HG02970 (cell line): ENCODE measurements around the gene UBE2H.
"Not testable (repeated sequence)": the region's sequence is repeated elsewhere in the genome, so short reads cannot be mapped to it uniquely, and the experiment has no call there.

Source experiments
- ATAC-seq: cut with Tn5 transposase; IDR thresholded peaks from one replicate; pipeline ENCODE4 v1.9.1; 2021; ENCODE audit warnings: mild to moderate bottlenecking, moderate library complexity, moderate number of reproducible peaks; ENCODE audit not compliant: unreplicated experiment, low FRiP score

The UBE2H gene

DNA sequence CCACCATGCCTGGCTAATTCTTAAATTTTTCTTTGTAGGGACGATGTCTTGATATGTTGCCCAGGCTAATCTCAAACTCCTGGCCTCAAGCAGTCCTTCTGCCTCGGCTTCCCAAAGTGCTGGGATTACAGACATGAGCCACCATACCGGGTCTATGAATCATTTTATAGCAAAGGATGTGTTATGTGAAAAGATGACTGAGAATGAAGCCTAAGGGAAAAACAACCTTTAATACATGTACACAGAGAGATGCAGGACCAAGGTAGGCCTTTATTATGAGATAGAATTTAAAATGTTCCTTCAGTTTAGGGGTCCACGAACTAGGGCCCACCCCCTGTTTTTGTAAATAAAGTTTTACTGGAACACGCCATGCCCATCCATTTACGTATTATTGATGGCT lies 41.0 kb downstream of the UBE2H start:
- no peak for ATAC-seq

DNA sequence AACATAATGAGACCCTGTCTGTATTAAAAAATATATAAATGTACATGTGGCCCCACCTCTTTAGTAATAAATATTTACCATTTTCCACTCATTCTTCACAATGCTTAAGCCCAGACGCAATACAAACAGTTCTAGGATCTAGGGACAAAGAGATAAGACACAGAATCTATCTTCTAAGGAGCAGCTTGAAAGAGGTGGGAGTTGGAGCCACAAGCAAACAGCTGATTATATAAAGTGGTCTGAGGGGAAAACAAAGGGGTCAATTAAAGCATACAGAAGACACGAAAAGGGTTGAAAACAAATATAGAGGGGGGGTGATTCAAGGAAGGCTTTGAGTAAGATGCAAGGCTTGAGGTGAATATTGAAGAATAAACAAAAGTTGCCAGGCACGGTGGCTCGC lies 43.1 kb downstream of the UBE2H start:
- no peak for ATAC-seq

DNA sequence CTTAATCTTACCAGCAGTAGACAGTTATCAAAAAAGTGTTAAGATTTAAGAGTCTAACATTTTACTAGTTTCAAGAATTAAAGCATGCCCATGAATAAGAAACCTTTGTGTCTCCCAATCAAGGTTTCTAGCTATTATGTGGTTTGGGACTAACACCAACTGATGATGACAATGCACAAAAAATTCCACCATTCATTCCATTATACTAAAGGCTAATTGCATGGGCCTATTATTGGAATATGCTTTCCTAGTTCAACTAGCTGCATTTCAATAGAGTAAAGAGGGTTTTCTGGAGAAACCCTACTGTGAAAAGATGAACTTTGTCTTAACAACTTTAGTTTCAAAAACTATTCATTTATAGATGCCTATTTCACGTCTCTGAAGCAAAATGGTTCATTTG lies 44.6 kb downstream of the UBE2H start:
- no peak for ATAC-seq

DNA sequence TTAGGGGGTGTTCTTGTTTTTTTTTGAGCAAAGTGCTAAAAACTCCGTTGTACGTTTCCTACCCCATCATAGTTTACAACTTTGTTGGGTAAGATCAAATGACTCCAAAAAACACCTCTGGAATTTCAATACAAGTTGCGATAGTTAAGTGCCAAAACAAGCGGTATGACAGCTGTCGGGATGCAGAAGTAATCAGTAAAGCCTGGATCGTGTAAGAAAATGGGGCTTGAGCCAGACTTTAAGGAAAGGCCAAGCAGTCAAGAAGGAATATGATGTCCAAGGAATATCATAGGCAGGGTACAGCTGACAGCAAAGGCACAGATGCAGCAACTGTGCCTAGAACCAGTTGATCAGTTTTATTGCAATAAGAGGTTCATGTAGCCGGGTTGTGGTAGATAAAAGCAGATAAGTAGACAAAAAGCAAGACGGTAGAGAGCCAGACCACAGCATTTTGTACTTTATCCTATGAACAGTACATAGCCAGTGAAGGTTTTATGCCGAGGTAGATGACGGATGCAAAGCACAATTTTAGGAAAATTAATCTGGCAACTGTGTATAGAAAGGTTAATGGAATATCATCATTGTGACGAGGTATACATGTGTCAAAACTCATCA lies 45.5 kb downstream of the UBE2H start:
- ATAC-seq = no peak

DNA sequence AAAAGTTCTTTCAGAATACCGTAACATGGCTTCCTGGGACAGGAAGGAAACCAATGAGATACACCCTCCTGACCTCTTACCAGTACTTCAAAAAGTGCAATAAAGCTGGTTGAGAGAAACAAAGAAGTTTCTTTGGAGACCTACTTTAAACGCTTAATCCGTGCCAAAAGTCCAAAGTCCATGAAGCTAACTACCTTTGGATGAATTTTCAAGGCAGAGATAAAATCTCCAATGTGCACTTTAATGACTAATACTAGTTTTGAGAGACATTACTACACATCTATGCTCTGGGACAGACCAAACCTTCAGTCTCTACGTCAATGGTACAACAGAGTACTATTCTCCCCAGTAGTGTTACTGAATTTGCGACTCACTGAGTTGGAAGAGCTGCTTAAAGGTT lies 46.1 kb downstream of the UBE2H start:
- ATAC-seq = no peak

DNA sequence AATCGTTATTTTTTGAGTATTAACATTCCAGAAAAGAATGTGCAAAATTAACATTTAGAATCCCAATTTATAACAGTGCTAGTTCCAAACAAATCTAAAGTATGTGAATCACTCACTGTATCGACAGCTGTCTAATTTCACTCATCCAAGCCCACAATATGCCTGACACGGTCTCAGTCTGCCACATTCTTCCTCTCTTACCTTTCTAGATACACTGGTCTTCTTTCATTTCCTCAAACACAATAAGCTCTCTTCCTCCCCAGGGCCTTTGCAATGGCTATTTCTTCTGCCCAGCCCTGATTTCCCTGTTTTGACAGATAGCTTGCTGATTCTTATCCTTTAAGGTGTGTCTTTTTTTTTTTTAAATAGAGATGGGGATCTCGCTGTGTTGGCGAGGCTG lies 48.8 kb downstream of the UBE2H start:
- no peak for ATAC-seq

DNA sequence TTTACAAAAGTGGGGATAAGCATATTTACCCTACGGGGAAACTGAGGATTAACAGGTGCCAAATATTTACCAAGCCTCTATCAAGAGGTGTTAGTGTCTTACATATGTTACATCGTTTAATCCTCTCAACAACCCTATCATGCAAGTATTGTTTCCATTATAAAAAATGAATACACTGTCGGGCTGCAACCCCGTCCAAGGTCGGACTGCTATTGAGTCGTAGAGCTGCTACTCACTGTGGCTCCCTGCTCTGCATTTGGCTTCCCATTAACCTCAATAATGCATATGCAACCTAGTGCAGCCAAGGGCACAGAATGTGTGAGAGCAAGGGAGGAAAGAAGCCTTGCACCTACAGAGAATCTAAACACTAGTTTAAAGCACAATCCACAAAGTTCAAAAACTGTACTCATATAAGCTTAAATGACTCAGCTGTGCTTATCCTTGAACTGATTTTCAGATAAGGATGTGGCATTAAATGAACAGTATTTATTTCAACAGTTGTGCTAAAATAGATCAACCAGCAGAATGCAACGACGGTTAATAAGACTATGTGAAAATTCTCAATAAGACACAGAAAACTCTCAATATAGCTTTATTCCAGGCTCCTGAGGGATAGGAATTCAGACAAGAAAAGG lies 49.9 kb downstream of the UBE2H start:
- no peak for ATAC-seq

DNA sequence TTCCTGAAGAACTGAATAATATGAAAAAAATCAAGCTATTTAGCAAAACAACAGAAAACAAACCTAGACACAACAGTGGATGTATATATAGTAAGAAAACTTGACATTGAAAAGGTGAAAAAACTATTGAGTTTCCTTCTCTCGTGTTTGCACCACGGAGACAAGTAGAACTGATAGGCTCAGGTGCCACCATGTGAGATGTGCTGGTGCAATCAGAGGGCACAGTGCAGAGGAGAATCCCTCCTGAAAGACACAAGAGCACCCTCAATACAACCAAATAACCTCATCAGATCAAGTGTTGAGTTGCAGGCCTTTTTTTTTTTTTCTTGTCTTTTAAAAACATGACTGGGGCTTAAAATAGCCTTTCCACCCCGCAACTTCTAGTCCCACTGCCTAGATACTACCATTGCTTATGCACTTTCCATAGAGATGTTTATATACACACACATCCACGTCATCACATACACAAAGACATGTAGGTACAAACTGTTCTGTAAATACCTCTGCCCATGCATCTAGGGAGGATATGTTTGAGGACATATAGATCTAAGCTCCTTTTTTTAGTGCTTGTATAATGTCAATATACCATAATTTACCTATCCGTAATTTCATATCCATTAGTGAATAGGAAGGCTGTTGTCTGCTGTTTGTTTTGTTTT lies 54.1 kb downstream of the UBE2H start:
- ATAC-seq = no peak

DNA sequence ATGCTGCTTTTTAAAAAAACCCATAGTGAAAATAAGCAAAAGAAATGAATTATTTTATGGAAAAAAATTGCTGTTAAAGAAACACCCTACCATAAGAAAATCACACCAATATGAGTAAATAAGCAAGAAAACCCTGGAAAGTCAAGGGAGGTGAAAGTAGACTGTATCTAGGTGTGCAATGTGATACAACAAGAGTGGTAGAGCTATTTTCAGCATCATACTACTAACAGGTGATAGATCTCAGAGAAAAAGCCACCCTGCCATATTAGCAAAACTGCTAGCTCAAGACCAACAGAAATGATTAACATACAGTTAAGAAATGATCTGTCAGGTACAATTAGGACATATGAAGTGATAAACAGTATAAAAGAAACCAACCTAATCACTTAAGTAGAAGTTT lies 54.8 kb downstream of the UBE2H start:
- no peak for ATAC-seq

DNA sequence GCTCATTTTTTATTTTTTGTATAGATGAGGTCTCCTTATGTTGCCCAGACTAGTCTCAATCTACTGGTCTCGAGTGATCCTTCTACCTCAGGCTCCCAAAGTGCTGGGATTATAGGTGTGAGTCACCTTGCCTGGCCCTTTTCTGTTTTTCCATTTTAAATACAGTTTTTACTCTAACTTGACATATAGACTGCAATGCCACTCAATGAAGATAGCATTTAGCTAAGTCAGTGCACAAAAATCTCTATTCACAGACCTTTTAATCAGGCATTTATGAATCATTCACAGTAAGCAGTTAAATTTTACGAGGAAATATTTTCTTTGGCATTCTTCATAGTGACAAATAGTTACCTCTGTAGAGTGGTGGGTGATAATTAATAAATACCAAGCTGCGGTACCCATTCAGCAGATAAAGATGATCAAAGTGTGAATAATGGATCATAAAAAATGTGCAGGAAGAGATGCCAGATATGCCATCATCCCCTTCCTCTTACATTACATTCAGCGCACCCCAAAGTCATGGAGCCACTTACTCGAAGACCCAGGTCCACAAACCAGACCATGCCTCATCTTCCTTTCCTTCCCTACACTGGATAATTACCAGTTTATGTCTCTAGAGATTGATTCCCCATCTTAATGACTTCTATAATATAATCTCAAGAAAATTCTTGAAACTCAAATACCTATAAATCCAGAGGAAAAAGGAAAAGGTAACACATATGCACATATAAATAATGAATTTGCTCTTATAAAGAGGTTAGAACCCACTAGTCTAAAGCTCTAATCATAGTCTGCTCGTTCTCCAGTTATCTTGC lies 56.0 kb downstream of the UBE2H start:
- ATAC-seq = no peak

DNA sequence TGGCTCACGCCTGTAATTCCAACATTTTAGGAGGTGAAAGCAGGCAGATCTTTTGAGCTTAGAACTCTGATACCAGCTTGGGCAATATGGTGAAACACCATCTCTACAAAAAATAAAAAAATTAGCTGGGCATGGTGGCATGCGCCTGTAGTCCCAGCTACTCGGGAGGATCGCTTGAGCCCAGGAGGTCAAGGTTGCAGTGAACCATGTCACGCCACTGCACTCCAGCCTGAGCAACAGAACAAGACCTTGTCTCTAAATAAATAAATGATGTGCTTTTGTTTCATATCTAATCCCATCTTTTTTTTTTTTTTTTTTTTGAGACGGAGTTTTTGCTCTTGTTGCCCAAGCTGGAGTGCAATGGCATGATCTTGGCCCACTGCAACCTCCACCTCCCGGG lies 58.6 kb downstream of the UBE2H start:
- ATAC-seq = not testable (repeated sequence)

DNA sequence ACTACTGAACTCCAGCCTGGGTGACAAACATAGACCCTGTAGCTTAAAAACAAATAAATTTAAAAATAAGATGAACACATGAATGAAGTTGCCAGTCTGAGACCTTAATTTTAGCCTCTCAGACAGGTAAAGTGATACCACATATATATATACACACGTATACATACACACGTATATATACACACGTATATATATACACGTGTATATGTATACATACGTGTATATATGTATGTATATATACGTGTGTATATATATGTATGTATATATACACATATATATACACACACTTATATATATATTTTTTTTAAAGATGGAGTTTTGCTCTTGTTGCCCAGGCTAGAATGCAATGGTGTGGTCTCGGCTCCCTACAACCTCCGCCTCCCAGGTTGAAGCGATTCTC lies 62.7 kb downstream of the UBE2H start:
- no peak for ATAC-seq

DNA sequence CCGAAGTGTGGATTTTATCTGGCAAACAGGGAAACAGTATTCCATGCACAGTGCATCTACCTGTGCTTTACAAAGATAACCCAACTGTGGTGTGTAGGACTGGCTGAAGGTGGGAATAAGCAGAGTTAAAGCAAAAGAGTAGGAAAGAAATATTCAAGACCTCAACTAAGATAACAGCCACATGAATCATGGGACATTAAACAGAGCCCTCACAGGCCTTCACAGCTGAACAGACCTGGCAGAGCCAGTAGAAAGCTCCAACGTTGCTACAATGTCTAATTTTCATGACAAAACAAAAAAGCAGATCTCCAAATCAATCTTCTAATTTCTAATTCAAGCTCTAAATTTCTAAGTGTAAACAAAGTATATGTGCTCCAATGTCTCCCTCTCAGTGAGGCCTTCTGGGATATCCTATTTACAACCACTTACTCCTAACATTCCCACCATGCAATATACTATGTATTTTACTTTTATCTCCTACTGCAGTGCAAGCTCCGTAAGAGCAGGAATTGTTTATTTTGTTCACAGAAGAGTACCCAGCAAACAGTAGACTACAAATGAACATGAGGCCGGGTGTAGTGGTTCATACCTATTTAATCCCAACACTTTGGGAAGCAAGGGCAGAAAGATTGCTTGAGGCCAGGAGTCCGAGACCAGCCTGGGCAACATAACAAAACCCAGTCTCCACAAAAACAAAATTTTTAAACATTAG lies 63.5 kb downstream of the UBE2H start:
- no peak for ATAC-seq

DNA sequence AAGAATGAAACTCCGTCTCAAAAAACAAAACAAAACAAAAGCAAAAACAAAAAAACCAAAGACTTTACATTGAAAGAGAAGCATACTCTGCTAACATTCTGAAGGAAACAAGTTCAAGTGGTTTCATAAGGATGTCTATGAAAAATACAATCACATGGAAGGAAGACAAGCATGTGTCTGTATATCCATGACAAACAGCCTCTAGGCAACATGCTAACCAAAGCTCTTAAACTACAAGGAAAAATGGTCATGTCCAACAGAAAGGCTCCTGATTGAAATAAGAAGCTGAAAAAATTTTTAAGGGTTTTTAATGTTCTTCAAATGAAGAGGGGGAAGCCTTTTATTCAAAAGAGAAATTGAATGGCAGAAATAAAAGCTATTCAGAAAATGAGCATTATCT lies 64.9 kb downstream of the UBE2H start:
- ATAC-seq = no peak

DNA sequence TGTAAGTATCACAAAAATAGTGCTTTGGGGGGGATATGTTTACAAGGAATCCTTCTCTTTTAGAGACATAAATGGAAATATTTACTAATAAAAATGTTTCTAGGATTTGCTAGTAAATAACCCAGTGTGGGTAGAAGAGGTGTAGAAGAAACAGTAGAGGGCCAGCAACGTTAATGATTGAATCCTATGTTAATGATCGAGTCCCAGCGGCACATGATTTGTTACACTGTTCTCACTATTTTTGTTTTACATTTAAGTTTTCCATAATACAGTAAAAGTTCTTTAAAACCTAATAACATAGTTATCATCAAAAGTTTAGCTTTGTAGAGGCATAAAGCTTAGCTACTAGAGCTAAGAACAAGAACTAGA lies 66.0 kb downstream of the UBE2H start:
- ATAC-seq = no peak

DNA sequence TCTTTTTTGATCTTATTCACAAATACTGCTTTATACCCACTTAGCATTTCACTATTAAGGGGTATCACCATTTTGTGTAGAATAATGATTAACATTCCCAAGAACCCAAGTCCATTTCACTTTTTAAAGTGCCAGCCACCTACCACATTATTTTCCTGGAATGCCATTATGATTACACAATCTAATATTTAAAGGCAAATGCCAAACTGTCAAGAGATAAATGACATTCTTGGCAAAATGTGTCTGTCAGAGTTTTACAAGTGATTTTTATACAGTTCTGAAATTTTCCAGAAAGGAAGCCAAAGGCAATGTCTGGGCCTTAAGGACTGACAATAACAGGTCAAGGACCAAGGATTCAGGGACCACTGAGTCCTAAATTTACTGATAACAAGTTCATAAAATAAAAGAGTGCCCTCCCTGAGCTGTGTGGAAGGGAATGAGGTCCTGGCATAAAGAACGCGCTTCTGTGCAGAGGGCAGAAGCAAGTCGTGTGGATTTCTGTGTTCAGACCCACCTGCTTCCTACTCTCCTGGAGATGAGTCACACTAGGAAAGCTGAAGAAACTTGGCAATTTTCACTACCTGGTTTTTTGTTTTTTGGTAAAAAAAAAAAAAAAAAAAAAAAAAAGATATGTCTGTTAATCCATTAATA lies 66.5 kb downstream of the UBE2H start:
- ATAC-seq = no peak

DNA sequence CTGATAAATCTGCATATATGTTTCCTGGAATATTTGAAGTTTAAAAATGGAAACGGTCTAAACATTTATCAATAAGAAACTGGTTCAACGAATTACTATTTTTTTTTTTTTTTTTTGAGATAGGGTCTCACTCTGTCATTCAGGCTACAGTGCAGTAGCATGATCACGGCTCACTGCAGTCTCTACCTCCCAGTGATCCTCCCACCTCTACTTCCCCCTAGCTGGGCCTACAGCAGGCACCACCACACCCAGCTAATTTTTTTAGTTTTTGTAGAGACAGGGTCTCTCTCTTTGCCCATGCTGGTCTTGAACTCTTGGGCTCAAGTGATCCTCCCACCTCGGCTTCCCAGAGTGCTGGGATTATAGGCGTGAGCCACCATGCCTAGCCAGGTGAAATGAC lies 68.3 kb downstream of the UBE2H start:
- no peak for ATAC-seq

DNA sequence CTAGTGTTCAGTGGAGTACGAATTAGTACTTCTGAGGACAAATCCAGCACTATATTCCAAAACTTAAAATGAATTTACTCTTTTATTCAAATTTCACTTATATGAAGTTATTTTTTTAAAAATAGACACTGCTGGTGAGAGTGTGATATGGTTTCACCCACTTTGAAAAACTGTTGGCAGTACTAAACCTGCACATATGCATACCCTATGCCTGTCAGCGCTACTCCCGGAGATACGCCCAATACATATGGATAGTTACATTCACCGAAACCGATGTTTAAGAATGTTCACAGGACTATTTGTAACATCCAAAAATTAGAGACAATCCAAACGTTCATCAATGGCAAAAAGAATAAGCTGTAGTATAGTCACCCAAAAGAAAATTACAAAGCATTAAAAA lies 69.6 kb downstream of the UBE2H start:
- no peak for ATAC-seq

DNA sequence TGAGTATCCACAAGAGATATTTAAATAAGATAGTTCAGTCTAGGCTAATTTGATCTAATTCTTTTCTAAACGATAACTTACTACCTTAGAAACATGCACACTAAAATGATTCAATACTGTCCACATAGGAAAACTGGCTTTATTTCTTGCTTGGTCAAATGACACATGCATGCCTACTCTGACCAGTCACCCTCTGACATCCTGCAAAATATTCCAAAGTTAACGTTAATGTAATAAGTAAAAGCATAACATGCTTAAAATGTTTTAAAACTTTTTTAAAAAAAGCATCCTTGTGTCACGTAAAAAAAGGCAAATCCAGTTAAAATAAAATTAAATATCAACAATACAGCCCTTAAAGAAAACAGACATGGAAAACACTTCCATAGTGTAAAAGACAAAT lies 70.2 kb downstream of the UBE2H start:
- ATAC-seq = no peak

DNA sequence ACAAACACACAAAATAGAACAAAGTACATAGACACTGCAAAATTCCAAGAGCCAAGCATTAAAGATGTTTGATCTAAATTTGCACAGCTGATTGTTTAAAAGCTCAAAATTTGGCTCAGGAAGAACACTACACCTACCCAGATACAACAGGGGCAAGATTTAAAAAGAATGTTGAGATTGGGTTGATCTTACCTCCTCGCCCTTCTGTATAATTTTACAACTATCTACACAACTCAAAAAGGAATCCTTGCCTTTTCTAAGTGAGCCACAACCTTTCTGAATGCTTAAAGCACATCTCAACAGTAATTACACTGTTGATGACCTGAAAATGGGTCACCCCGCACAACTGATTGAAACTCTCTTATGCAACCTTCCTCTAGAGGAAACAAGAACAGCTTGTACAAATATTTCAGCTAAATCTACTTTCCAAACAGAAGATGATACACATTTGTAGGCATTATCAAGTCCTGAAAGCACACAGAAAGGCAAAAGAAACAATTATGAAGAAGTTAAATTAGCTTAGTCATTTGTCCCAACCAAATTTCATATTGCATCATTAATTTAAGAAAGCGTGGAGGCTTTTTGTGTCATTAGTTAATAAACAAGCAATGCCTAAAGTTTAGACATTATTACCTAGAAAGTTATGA lies 75.5 kb downstream of the UBE2H start:
- ATAC-seq = no peak
